Gastrocnemius medialis (tissue), 4 donors: Measurements from ENCODE around the gene PRDM8. TPM values are rescaled to one million over a fixed set of nuclear protein-coding genes. Genes with fewer than 3 reads are reported as not detected.

Experiments used
- ATAC-seq, 2 donors: fragments of 150-250 bp; one replicate each; pipeline ENCODE4 v1.9.1; 2016
- DNase-seq, 2 donors: peaks; one replicate each; pipeline ENCODE4 v3.0.0-alpha.2; 2019
- H3K27ac ChIP-seq, 4 donors: fragments of 200-600 bp; sonication (generic); 1 replicate in 1 of 4; 2 replicates in 3 of 4; pipeline ENCODE4 v1.5.1; 2016 to 2018; ENCODE audit warnings: mild to moderate bottlenecking in 2 of 4, moderate library complexity in 1 of 4
- H3K27me3 ChIP-seq, 3 donors: fragments of 200-600 bp; sonication (generic) in 2 of 3; 1 replicate in 1 of 3; 2 replicates in 2 of 3; pipeline versions ENCODE4 v1.5.1 to v1.6.0; 2016 to 2019; ENCODE audit warnings: mild to moderate bottlenecking in 1 of 3, moderate library complexity in 1 of 3
- H3K36me3 ChIP-seq, 2 donors: fragments of 200-600 bp; sonication (generic) in 1 of 2; one replicate each; pipeline ENCODE4 v1.5.1; 2017 to 2018
- H3K4me1 ChIP-seq, 2 donors: fragments of 200-600 bp; sonication (generic) in 1 of 2; one replicate each; pipeline ENCODE4 v1.5.1; 2016 to 2017; ENCODE audit warnings: mild to moderate bottlenecking in 2 of 2
- H3K4me3 ChIP-seq, 4 donors: fragments of 200-600 bp; sonication (generic) in 3 of 4; 1 replicate in 1 of 4; 2 replicates in 3 of 4; pipeline ENCODE4 v1.5.1; 2016 to 2019; ENCODE audit warnings: mild to moderate bottlenecking in 2 of 4
- H3K9me3 ChIP-seq, 3 donors: fragments of 200-600 bp; sonication (generic) in 2 of 3; 1 replicate in 1 of 3; 2 replicates in 2 of 3; pipeline ENCODE4 v1.5.1; 2016 to 2019
- POLR2A ChIP-seq, 2 donors: fragments of 450-650 bp; IDR thresholded peaks; one replicate each; pipeline ENCODE4 v1.6.1; 2017; ENCODE audit warnings: antibody characterized with exemption in 2 of 2, mild to moderate bottlenecking in 2 of 2, moderate library complexity in 2 of 2
- in situ Hi-C, 4 donors: fragments of 200-750 bp; cut with MboI; loops; one replicate each; pipeline versions ENCODE4 v1.15.0 to v1.8.0; 2017; ENCODE audit warnings: low sequenced_read_pairs in 4 of 4
- intact Hi-C: fragments of 100-400 bp; cut with DNase I; formaldehyde crosslinking; loops from one replicate; pipeline ENCODE4 v1.15.1; 2023; ENCODE audit warnings: low total_unique reads
- total RNA-seq, 4 donors: library from RNA; depleted of rRNA; stranded (reverse); fragments of >200 nt; gene quantifications; one replicate each; pipeline versions ENCODE4 v1.1.0 to v1.2.3, GENCODE V29; 2016
- TF ChIP-seq, protein P1 (sequence below), 5 experiments: fragments of 450-650 bp in 3 of 5; fragments of 200-600 bp in 2 of 5; sonication (generic) in 2 of 5; IDR thresholded peaks in 4 of 5; conservative IDR thresholded peaks in 1 of 5; 1 replicate in 4 of 5; 2 replicates in 1 of 5; pipeline ENCODE4 v1.5.1; 2016 to 2019; ENCODE audit warnings: antibody characterized with exemption in 5 of 5, mild to moderate bottlenecking in 3 of 5, moderate library complexity in 3 of 5

PRDM8 gene
- total RNA-seq, 4 donors from 2014 or later, result 0.24 to 2.7 (median 1.4) TPM

DNA sequence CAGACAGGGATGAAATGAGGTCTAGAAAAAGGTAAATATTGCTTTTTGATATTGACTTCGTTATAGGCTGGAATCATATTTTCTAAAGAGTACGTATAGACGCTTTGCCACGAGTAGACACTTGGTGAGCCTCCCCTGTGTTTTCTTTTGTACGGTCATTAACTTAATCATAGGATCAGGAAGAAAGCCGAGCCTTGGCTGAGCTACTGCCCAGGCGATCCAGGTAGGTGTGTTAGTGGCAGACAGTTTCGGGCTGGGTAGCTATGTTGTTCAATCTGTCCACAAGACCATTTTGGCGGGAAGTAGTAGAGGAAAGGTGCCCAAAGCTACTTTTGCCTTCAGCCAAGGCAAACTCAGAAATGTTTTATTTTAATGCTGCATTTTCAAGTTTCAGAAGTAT is 8.8 kb downstream of the PRDM8 start:
- peaks cover 19 to 23% (median 23%) of the 10 kb centered on the region in 3 donors for H3K27me3 ChIP-seq

DNA sequence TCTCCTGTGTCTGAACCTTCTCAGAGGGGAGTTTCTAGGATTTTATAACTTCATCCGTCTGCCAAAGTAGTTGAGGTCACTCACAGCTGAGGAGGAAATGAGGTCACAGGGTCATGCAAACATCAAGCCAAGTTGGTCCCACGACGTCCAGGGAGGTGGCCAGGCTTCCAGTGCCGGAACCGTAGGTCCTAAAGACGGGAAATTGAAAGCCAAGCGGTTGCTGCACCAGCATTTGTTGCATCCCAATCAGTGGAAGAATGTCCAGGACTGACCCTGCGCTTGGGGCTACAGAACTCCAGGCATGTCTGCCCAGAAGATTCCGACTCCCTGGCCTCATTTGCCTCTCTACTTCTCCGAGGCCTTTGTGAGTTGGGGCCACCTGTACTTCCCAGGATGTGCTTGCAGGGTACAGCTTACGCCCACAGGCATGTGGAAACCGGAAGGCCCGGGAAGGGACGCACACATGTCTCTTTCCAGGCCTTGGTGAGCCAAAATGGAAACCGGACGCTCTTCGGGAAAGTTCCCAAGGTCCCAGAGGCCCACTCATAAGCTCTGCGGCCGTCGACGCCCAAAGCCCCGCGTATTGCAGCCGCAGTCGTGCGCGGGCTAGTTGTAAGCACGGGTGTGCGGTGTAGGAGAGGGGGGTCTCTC is 9.3 kb downstream of the PRDM8 start:
- Histone ChIP-seq H3K27me3 (peaks cover 13 to 18% (median 18%) of the 10 kb centered on the region in 3 donors), H3K9me3 (no peaks in the 10 kb centered on the region), H3K27ac (peak overlapping the region; percentile 25 to 69 (median 55)), H3K4me3 (peak overlapping the region in 1 of 4 donors; percentile 36), H3K36me3 (no peaks in the 10 kb centered on the region), H3K4me1 (peaks cover 0 to 4% of the 10 kb centered on the region in 2 donors)
- intact Hi-C loops, result no loop called here
- TF ChIP-seq, protein P1, sequence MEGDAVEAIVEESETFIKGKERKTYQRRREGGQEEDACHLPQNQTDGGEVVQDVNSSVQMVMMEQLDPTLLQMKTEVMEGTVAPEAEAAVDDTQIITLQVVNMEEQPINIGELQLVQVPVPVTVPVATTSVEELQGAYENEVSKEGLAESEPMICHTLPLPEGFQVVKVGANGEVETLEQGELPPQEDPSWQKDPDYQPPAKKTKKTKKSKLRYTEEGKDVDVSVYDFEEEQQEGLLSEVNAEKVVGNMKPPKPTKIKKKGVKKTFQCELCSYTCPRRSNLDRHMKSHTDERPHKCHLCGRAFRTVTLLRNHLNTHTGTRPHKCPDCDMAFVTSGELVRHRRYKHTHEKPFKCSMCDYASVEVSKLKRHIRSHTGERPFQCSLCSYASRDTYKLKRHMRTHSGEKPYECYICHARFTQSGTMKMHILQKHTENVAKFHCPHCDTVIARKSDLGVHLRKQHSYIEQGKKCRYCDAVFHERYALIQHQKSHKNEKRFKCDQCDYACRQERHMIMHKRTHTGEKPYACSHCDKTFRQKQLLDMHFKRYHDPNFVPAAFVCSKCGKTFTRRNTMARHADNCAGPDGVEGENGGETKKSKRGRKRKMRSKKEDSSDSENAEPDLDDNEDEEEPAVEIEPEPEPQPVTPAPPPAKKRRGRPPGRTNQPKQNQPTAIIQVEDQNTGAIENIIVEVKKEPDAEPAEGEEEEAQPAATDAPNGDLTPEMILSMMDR (IDR thresholded peaks at IDR 0.05 in 4 of 5, conservative IDR thresholded peaks at IDR 0.05 in 1 of 5), result no peak
- no peak for TF ChIP-seq POLR2A (IDR thresholded peaks at IDR 0.05)
- DNase-seq (peak in 1 of 2 donors; percentile 58), ATAC-seq (peak; percentile 38 to 58)
- in situ Hi-C loops, result loop anchor here in 1 of 4 donors (25.0 kb wide), 1 partner anchor 1244 kb away; no protein-coding TSS in a partner anchor

More for the DNA sequence above, 8.8 kb downstream of the PRDM8 start:
- TF ChIP-seq, protein P1 (IDR thresholded peaks at IDR 0.05 in 4 of 5, conservative IDR thresholded peaks at IDR 0.05 in 1 of 5), result no peak
- no peak for TF ChIP-seq POLR2A (IDR thresholded peaks at IDR 0.05)
- in situ Hi-C loops (loop anchor here in 1 of 4 donors (25.0 kb wide), 1 partner anchor 1244 kb away; no protein-coding TSS in a partner anchor), intact Hi-C loops (no loop called here)
- Histone ChIP-seq H3K4me3 (no peak overlapping the region), H3K9me3 (no peaks in the 10 kb centered on the region), H3K4me1 (peaks cover 0 to 4% of the 10 kb centered on the region in 2 donors), H3K27ac (peak overlapping the region in 1 of 4 donors; percentile 22), H3K36me3 (no peaks in the 10 kb centered on the region)
- ATAC-seq (no peak), DNase-seq (no peak)

DNA sequence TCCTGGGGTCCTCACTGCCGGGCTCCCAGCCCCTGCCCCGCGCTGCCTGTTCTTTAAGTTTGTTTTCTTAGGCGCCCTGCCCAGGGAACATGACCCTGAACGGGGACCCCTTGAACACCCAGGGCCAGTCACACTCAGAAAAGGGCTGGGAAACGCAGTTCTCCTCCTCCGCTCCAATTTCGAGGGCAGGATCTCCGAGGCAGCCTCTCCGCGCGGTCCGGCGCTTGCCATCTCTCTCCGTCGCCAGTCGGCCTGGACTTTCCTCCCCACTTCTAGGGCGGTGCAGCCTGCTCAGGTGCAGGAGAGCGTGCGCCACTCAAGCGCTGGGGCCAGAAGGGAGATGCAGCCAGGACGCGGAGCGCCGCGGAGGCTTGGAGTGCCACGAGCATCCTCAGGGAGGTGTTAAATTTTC is 9.9 kb downstream of the PRDM8 start:
- DNase-seq (no peak), ATAC-seq (no peak)
- in situ Hi-C loops, result loop anchor here in 1 of 4 donors (25.0 kb wide), 1 partner anchor 1245 kb away; no protein-coding TSS in a partner anchor
- H3K27ac ChIP-seq, result peak overlapping the region; percentile 25 to 69 (median 55)
- intact Hi-C loops, result no loop called here
- H3K4me3 ChIP-seq, result peak overlapping the region in 1 of 4 donors; percentile 36
- no peak for TF ChIP-seq POLR2A (IDR thresholded peaks at IDR 0.05)
- TF ChIP-seq, protein P1 (IDR thresholded peaks at IDR 0.05 in 4 of 5, conservative IDR thresholded peaks at IDR 0.05 in 1 of 5), result no peak
- H3K36me3 ChIP-seq, result no peaks in the 10 kb centered on the region
- H3K9me3 ChIP-seq, result no peaks in the 10 kb centered on the region
- no peaks in the 10 kb centered on the region for H3K4me1 ChIP-seq
- peaks cover 8 to 15% (median 14%) of the 10 kb centered on the region in 3 donors for H3K27me3 ChIP-seq

DNA sequence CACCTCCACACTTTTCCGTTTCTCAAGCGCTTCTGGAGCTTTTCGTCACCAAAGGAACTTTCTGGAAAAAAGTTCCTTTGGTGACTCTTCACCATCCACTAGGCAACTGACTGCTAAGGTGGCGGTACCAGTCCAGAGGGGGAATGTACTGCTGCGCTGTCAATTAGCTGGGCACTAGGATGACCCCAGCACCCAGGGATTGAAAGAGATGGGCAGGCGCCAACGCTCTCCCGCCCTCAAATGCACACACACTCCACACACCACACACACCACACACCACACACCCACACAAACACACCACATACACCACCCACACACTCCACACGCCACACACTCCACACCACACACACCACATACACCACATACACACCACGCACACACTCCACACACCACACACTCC is 10.4 kb downstream of the PRDM8 start:
- no peak for TF ChIP-seq POLR2A (IDR thresholded peaks at IDR 0.05)
- TF ChIP-seq, protein P1 (IDR thresholded peaks at IDR 0.05 in 4 of 5, conservative IDR thresholded peaks at IDR 0.05 in 1 of 5), result no peak
- Histone ChIP-seq H3K27me3 (peaks cover 5 to 14% (median 11%) of the 10 kb centered on the region in 3 donors), H3K4me3 (no peak overlapping the region), H3K27ac (no peak overlapping the region), H3K4me1 (no peaks in the 10 kb centered on the region), H3K9me3 (no peaks in the 10 kb centered on the region), H3K36me3 (no peaks in the 10 kb centered on the region)
- DNase-seq (no peak), ATAC-seq (no peak)
- in situ Hi-C loops (loop anchor here in 1 of 4 donors (25.0 kb wide), 1 partner anchor 1245 kb away; no protein-coding TSS in a partner anchor), intact Hi-C loops (no loop called here)
